Measurements from ENCODE around the gene TMEM150B. TPM values are rescaled to one million over a fixed set of nuclear protein-coding genes. Genes with fewer than 3 reads are reported as not detected.

TMEM150B gene
- total RNA-seq, 1 donor from 2014 or later, result not detected

DNA sequence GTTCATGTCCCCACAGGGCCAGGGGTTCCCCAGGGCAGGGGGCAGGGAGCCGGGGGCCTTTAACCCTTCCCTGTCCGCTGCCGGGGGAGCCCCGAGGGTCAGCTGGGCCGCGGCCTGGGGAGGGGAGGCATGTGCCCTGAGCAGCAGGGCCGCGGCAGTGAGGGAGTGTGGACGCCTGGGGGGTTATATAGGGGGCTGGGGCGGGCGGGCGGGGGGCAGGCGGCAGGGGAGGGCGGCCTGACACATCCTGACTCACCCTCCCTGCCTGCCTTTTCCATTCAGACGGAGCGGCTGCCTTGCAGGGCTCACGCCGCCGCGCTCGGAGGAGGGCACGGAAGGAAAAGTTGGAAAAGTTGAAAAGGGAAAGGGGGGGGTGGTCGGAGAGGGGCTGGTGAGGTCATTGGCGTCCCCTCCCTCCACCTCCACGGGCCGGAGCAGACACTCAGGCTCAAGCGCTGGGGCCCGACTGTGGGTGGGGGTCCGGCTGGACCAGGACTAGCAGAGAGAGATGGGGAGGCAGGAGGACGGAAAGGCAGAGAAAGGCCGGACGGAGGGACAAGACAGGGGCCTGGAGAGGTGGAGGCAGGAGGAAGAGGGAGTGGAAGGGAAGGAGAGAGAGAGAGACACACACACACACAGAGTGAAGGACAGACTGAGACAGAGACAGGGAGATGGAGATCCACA is 45.3 kb upstream of the TMEM150B start, which contains the start of gene IL11:
TSS of gene IL11 (minus strand) at position 159 of the 684 bp plus-strand sequence. CDS start at position 6, 153 bp downstream.
- H3K79me2 ChIP-seq (ENCODE audit: insufficient read depth, low read length), result peaks cover 31% of the 10 kb centered on the region
- FAIRE-seq (no peak), DNase-seq (ENCODE audit: low read depth) (peak; percentile 57)
- H3K27me3 Mint-ChIP-seq (ENCODE audit: low read depth, unreplicated experiment), result no peaks in the 10 kb centered on the region
- peak within 1 kb of the TSS; percentile 83 for H3K4me3 ChIP-seq (ENCODE audit: insufficient read depth, low read depth, low read length)
- H3K27me3 ChIP-seq (ENCODE audit: insufficient read depth, low read length), result no peaks in the 10 kb centered on the region
- peak within 1 kb of the TSS; percentile 75 for H2AFZ ChIP-seq (ENCODE audit: low read depth, low read length)
- peak within 1 kb of the TSS; percentile 97 for H3K9ac ChIP-seq (ENCODE audit: low read length)
- peaks cover 12% of the 10 kb centered on the region for H3K36me3 ChIP-seq (ENCODE audit: insufficient read depth, low read length)
- H3K9me3 Mint-ChIP-seq (ENCODE audit: unreplicated experiment), result no peaks in the 10 kb centered on the region
- peak within 1 kb of the TSS; percentile 97 for H3K4me2 ChIP-seq (ENCODE audit: low read length)
- H3K27ac ChIP-seq (ENCODE audit: low read depth, low read length), result peak within 1 kb of the TSS; percentile 94
- TF ChIP-seq EZH2 (IDR thresholded peaks at IDR 0.05; ENCODE audit: insufficient read depth, low read length), result no peak
- TF ChIP-seq, protein P1, sequence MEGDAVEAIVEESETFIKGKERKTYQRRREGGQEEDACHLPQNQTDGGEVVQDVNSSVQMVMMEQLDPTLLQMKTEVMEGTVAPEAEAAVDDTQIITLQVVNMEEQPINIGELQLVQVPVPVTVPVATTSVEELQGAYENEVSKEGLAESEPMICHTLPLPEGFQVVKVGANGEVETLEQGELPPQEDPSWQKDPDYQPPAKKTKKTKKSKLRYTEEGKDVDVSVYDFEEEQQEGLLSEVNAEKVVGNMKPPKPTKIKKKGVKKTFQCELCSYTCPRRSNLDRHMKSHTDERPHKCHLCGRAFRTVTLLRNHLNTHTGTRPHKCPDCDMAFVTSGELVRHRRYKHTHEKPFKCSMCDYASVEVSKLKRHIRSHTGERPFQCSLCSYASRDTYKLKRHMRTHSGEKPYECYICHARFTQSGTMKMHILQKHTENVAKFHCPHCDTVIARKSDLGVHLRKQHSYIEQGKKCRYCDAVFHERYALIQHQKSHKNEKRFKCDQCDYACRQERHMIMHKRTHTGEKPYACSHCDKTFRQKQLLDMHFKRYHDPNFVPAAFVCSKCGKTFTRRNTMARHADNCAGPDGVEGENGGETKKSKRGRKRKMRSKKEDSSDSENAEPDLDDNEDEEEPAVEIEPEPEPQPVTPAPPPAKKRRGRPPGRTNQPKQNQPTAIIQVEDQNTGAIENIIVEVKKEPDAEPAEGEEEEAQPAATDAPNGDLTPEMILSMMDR (IDR thresholded peaks at IDR 0.05; ENCODE audit: insufficient read depth, low read depth, low read length), result no peak
- peaks cover 45% of the 10 kb centered on the region for H3K4me1 ChIP-seq (ENCODE audit: insufficient read depth, low read length)
- peak within 1 kb of the TSS; percentile 94 for H3K4me3 Mint-ChIP-seq (ENCODE audit: unreplicated experiment)
- H3K36me3 Mint-ChIP-seq (ENCODE audit: low read depth, unreplicated experiment), result peaks cover 9% of the 10 kb centered on the region
- H4K20me1 ChIP-seq (ENCODE audit: insufficient read depth, low read length), result peaks cover 25% of the 10 kb centered on the region
- peaks cover 28% of the 10 kb centered on the region for H3K4me1 Mint-ChIP-seq (ENCODE audit: low read depth, unreplicated experiment)
- H3K9me3 ChIP-seq (ENCODE audit: insufficient read depth, low read depth, low read length), result no peaks in the 10 kb centered on the region
- peak within 1 kb of the TSS; percentile 96 for H3K27ac Mint-ChIP-seq (ENCODE audit: unreplicated experiment)

DNA sequence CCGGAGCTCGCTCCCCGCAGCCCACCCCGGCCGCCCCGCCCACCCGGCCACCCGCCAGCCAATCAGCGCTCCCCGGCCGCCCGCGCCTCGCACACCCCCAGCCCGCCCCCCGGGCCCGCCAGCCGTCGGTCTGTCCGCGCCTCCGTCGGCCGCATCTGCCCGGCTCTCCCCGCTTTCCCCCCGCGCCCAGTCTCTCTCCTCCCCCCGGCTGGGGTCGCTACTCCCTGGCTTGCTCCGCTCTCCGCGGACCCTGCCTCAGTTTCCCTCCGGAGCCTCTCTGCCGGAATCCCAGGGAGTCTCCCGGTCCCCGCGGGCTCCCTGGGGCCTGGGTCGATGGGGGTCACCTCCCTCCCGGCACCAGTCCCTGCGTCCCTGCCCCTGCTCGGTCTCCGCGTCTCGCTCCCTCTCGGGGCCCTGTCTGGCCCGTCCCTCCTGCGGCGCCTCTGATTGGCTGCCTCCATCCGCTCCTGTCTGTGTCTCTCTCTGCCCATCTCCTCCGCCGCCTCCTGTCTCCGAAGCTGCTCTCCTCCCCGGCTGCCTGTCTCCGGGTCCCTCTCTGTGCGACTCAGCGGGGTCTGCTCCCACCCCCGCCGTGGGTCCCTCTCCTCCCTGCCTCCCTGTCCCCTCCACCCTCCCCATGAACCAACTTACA is 44.6 kb upstream of the TMEM150B start:
- peak overlapping the region; percentile 97 for H3K4me2 ChIP-seq (ENCODE audit: low read length)
- H3K36me3 ChIP-seq (ENCODE audit: insufficient read depth, low read length), result peaks cover 12% of the 10 kb centered on the region
- Mint-ChIP-seq H3K4me3 (ENCODE audit: unreplicated experiment) (peak overlapping the region; percentile 94), H3K9me3 (ENCODE audit: unreplicated experiment) (no peaks in the 10 kb centered on the region), H3K4me1 (ENCODE audit: low read depth, unreplicated experiment) (peaks cover 28% of the 10 kb centered on the region), H3K36me3 (ENCODE audit: low read depth, unreplicated experiment) (peaks cover 9% of the 10 kb centered on the region), H3K27me3 (ENCODE audit: low read depth, unreplicated experiment) (no peaks in the 10 kb centered on the region), H3K27ac (ENCODE audit: unreplicated experiment) (peak overlapping the region; percentile 96)
- peaks cover 45% of the 10 kb centered on the region for H3K4me1 ChIP-seq (ENCODE audit: insufficient read depth, low read length)
- H3K79me2 ChIP-seq (ENCODE audit: insufficient read depth, low read length), result peaks cover 31% of the 10 kb centered on the region
- TF ChIP-seq, protein P1 (IDR thresholded peaks at IDR 0.05; ENCODE audit: insufficient read depth, low read depth, low read length), result no peak
- TF ChIP-seq EZH2 (IDR thresholded peaks at IDR 0.05; ENCODE audit: insufficient read depth, low read length), result no peak
- no peak for FAIRE-seq
- H3K27ac ChIP-seq (ENCODE audit: low read depth, low read length), result peak overlapping the region; percentile 94
- peak; percentile 68 for DNase-seq (ENCODE audit: low read depth)
- H3K9me3 ChIP-seq (ENCODE audit: insufficient read depth, low read depth, low read length), result no peaks in the 10 kb centered on the region
- no peaks in the 10 kb centered on the region for H3K27me3 ChIP-seq (ENCODE audit: insufficient read depth, low read length)
- peak overlapping the region; percentile 97 for H3K9ac ChIP-seq (ENCODE audit: low read length)
- H3K4me3 ChIP-seq (ENCODE audit: insufficient read depth, low read depth, low read length), result peak overlapping the region; percentile 83
- peaks cover 29% of the 10 kb centered on the region for H4K20me1 ChIP-seq (ENCODE audit: insufficient read depth, low read length)
- H2AFZ ChIP-seq (ENCODE audit: low read depth, low read length), result peak overlapping the region; percentile 34

Measured in astrocyte (in vitro differentiated cells and primary cell).